Vagina (tissue), 2 donors: ENCODE measurements around the gene SPO11. TPM values are rescaled to one million over a fixed set of nuclear protein-coding genes. Genes with fewer than 3 reads are reported as not detected.

Experiments
- DNase-seq, 2 donors: peaks; one replicate each; pipeline ENCODE4 v3.0.0-alpha.2; 2017; ENCODE audit errors: extremely low spot score in 2 of 2
- H3K27ac ChIP-seq: fragments of 200-600 bp; sonication (generic); one replicate; pipeline ENCODE4 v1.5.1; 2019
- H3K27me3 ChIP-seq: fragments of 200-600 bp; sonication (generic); one replicate; pipeline ENCODE4 v1.5.1; 2019
- H3K36me3 ChIP-seq, 2 donors: fragments of 200-600 bp; sonication (generic); one replicate each; pipeline ENCODE4 v1.5.1; 2017 to 2019
- H3K4me1 ChIP-seq: fragments of 200-600 bp; sonication (generic); one replicate; pipeline ENCODE4 v1.5.1; 2019
- H3K4me3 ChIP-seq, 2 donors: fragments of 200-600 bp; sonication (generic); 1 replicate in 1 of 2; 2 replicates in 1 of 2; pipeline ENCODE4 v1.5.1; 2016 to 2019
- H3K9me3 ChIP-seq: fragments of 200-600 bp; sonication (generic); one replicate; pipeline ENCODE4 v1.5.1; 2019
- POLR2A ChIP-seq, 2 donors: fragments of 450-650 bp; IDR thresholded peaks; one replicate each; pipeline ENCODE4 v1.6.1; 2017; ENCODE audit warnings: antibody characterized with exemption in 2 of 2, mild to moderate bottlenecking in 2 of 2, moderate library complexity in 2 of 2
- POLR2AphosphoS5 ChIP-seq, 2 donors: sonication (generic); formaldehyde crosslinking; IDR thresholded peaks; one replicate each; pipeline ENCODE4 v1.9.0; 2017; ENCODE audit warnings: antibody characterized with exemption in 2 of 2, mild to moderate bottlenecking in 2 of 2, low read depth in 1 of 2; ENCODE audit not compliant: insufficient read depth in 1 of 2
- intact Hi-C: fragments of 100-400 bp; cut with DNase I; formaldehyde crosslinking; loops from one replicate; pipeline ENCODE4 v1.15.1; 2023
- total RNA-seq: library from RNA; depleted of rRNA; stranded (reverse); fragments of >200 nt; gene quantifications from one replicate; pipeline ENCODE4 v1.2.3, GENCODE V29; 2016
- TF ChIP-seq, protein P1 (sequence below), 3 experiments: fragments of 450-650 bp in 2 of 3; fragments of 200-600 bp in 1 of 3; sonication (generic) in 1 of 3; IDR thresholded peaks; one replicate each; pipeline ENCODE4 v1.5.1; 2017 to 2019; ENCODE audit warnings: antibody characterized with exemption in 3 of 3, mild to moderate bottlenecking in 2 of 3, moderate library complexity in 2 of 3

Gene SPO11
- total RNA-seq, 1 donor from 2014 or later: not detected

GRCh38 chr20:57370316-57370715 is 40.7 kb downstream of the SPO11 start:
- Histone ChIP-seq H3K27me3 (no peaks in the 10 kb centered on the region), H3K4me1 (no peaks in the 10 kb centered on the region), H3K4me3 (no peak overlapping the region), H3K36me3 (peaks cover 4 to 96% of the 10 kb centered on the region in 2 donors), H3K9me3 (no peaks in the 10 kb centered on the region), H3K27ac (no peak overlapping the region)
- TF ChIP-seq POLR2AphosphoS5 (IDR thresholded peaks at IDR 0.05; ENCODE audit: insufficient read depth in 1 of 2, low read depth in 1 of 2): no peak
- no peak for TF ChIP-seq POLR2A (IDR thresholded peaks at IDR 0.05)
- TF ChIP-seq, protein P1, sequence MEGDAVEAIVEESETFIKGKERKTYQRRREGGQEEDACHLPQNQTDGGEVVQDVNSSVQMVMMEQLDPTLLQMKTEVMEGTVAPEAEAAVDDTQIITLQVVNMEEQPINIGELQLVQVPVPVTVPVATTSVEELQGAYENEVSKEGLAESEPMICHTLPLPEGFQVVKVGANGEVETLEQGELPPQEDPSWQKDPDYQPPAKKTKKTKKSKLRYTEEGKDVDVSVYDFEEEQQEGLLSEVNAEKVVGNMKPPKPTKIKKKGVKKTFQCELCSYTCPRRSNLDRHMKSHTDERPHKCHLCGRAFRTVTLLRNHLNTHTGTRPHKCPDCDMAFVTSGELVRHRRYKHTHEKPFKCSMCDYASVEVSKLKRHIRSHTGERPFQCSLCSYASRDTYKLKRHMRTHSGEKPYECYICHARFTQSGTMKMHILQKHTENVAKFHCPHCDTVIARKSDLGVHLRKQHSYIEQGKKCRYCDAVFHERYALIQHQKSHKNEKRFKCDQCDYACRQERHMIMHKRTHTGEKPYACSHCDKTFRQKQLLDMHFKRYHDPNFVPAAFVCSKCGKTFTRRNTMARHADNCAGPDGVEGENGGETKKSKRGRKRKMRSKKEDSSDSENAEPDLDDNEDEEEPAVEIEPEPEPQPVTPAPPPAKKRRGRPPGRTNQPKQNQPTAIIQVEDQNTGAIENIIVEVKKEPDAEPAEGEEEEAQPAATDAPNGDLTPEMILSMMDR (IDR thresholded peaks at IDR 0.05): no peak
- intact Hi-C loops: no loop called here
- no peak for DNase-seq

GRCh38 chr20:57371363-57371762 is 41.8 kb downstream of the SPO11 start:
- H3K27ac ChIP-seq: no peak overlapping the region
- no peak for DNase-seq
- TF ChIP-seq POLR2A (IDR thresholded peaks at IDR 0.05) (no peak), POLR2AphosphoS5 (IDR thresholded peaks at IDR 0.05; ENCODE audit: insufficient read depth in 1 of 2, low read depth in 1 of 2) (no peak)
- TF ChIP-seq, protein P1 (IDR thresholded peaks at IDR 0.05): no peak
- H3K9me3 ChIP-seq: no peaks in the 10 kb centered on the region
- no peaks in the 10 kb centered on the region for H3K4me1 ChIP-seq
- no peaks in the 10 kb centered on the region for H3K27me3 ChIP-seq
- H3K36me3 ChIP-seq: peaks cover 2 to 96% of the 10 kb centered on the region in 2 donors
- no peak overlapping the region for H3K4me3 ChIP-seq
- intact Hi-C loops: no loop called here

DNA sequence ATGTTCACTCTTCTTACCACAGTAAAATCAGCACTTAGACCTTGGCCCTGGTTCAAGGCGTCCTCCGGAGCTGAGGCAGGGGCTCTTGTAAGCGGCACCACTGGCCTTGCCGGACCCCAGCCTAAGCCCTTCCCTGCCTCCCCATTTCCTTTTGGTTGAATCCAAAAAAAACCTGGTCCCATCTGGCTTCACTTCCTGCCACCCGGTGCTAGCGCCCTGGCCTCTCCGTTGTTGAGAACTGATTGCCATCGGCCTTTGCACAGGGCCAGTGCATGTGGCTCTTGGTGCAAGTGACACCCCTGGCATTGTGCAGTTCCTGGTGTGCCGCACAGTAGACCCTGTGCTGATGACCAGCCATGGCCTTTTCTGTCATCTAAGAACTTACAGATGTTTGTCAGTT is 42.6 kb downstream of the SPO11 start:
- Histone ChIP-seq H3K36me3 (peaks cover 0 to 93% of the 10 kb centered on the region in 2 donors), H3K4me3 (no peak overlapping the region), H3K27me3 (no peaks in the 10 kb centered on the region), H3K9me3 (no peaks in the 10 kb centered on the region), H3K4me1 (no peaks in the 10 kb centered on the region), H3K27ac (no peak overlapping the region)
- TF ChIP-seq, protein P1 (IDR thresholded peaks at IDR 0.05): no peak
- no peak for TF ChIP-seq POLR2AphosphoS5 (IDR thresholded peaks at IDR 0.05; ENCODE audit: insufficient read depth in 1 of 2, low read depth in 1 of 2)
- no peak for TF ChIP-seq POLR2A (IDR thresholded peaks at IDR 0.05)
- intact Hi-C loops: no loop called here
- DNase-seq: no peak

DNA sequence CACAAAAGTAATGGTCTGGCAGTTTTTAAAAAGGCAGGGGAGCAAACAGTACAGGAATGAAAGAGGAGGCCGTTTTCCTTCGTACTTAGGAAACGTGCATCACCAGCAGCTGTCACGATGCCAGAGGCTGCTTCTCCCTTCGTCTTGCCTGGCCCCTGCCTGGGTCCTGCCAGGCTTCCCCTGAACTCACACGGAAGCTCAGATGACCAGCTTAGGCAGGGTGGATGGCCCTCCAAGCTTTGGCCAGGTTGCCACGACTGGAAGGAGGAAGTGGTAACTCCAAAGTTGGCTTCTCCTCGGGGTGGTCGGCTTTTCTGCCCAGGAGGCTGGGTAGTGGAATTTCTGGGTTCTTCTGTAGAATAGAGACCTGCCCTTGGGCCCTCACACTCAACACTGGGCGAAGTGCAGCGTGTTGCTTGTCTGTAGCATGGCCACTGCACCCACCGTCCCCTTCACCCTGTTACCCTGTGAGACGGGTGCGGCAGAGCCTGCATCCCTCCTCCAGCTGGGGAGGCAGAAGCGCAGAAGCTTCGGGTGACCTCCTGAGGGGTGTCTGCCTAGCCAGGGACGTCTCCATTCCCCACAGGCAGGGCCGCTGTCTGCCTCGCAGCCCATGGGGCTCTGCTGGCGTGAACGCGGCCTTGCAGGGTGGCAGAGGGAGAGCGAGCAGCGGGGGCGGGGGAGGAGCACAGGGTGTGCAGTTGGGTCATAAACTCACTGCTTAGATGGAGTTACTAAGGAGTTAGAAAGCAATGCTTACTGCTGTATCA is 43.2 kb downstream of the SPO11 start:
- no peak for DNase-seq
- Histone ChIP-seq H3K27ac (no peak overlapping the region), H3K36me3 (peaks cover 0 to 93% of the 10 kb centered on the region in 2 donors), H3K4me3 (no peak overlapping the region), H3K9me3 (no peaks in the 10 kb centered on the region), H3K4me1 (no peaks in the 10 kb centered on the region), H3K27me3 (no peaks in the 10 kb centered on the region)
- TF ChIP-seq POLR2A (IDR thresholded peaks at IDR 0.05) (no peak), POLR2AphosphoS5 (IDR thresholded peaks at IDR 0.05; ENCODE audit: insufficient read depth in 1 of 2, low read depth in 1 of 2) (no peak)
- TF ChIP-seq, protein P1 (IDR thresholded peaks at IDR 0.05): no peak
- intact Hi-C loops: no loop called here

DNA sequence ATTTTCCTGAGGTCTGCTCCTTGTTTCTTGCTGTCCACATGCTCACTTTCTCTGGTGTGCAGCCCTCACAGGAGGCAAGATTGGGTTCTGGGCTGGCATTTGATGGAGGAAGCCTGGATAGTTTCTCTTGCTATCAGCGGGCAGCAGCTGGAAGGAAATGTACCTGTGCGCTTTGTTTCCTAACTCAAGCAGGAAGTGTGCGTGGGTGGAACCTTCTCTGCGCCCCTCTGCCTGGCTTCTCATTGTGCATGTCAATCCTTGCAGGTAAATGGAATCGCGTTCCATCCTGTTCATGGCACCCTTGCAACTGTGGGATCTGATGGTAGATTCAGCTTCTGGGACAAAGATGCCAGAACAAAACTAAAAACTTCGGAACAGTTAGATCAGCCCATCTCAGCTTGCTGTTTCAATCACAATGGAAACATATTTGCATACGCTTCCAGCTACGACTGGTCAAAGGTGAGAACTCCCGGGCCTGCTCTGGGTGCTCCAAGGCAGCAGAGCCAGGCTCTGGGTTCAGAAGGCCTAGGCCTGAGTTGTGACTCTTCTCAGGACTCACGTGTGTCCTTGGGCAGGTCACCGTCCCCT is 44.8 kb downstream of the SPO11 start:
- intact Hi-C loops: no loop called here
- H3K27me3 ChIP-seq: no peaks in the 10 kb centered on the region
- TF ChIP-seq POLR2AphosphoS5 (IDR thresholded peaks at IDR 0.05; ENCODE audit: insufficient read depth in 1 of 2, low read depth in 1 of 2): no peak
- TF ChIP-seq, protein P1 (IDR thresholded peaks at IDR 0.05): no peak
- TF ChIP-seq POLR2A (IDR thresholded peaks at IDR 0.05): no peak
- H3K36me3 ChIP-seq: peaks cover 0 to 86% of the 10 kb centered on the region in 2 donors
- H3K4me3 ChIP-seq: no peak overlapping the region
- no peaks in the 10 kb centered on the region for H3K9me3 ChIP-seq
- H3K27ac ChIP-seq: no peak overlapping the region
- DNase-seq: no peak
- H3K4me1 ChIP-seq: no peaks in the 10 kb centered on the region
